ENCODE measurements around the gene FBXL20. TPM values are rescaled to one million over a fixed set of nuclear protein-coding genes. Genes with fewer than 3 reads are reported as not detected.

Gene FBXL20
- total RNA-seq, 3 donors from 2014 or later: 17.0 to 33.1 (median 25.3) TPM

GRCh38 chr17:39276113-39276512 is 125.3 kb downstream of the FBXL20 start:
- no peaks in the 10 kb centered on the region for H3K27me3 ChIP-seq
- no peak for DNase-seq (ENCODE audit: low spot score in 2 of 2)
- peaks cover 8% of the 10 kb centered on the region for H3K36me3 ChIP-seq
- H3K9me3 ChIP-seq: no peaks in the 10 kb centered on the region
- H3K4me3 ChIP-seq: no peak overlapping the region
- intact Hi-C loops (cut with DNase I; ENCODE audit: low total_unique reads): no loop called here
- H3K27ac ChIP-seq: no peak overlapping the region
- no peak for TF ChIP-seq POLR2AphosphoS5 (IDR thresholded peaks at IDR 0.05)
- no peak for TF ChIP-seq POLR2A (IDR thresholded peaks at IDR 0.05)
- TF ChIP-seq CTCF (IDR thresholded peaks at IDR 0.05): no peak
- no peaks in the 10 kb centered on the region for H3K4me1 ChIP-seq

DNA sequence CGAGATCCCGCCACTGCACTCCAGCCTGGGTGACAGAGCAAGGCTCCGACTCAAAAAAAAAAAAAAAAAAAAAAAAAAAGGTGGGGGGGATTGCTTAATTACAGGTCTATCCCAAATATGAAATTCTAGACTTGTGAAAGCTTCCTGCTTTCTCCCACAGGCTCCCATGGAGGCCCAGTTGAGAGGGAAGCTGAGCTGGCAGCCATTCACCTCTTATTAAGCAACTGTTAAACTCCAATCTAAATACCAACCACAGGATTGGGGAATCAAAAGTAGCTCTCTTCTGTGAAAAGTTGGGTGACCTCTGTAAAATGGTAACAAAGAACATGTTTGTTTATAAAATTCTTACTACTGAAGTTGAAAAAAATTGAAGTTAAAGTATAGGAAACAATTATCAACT is 129.9 kb downstream of the FBXL20 start:
- Histone ChIP-seq H3K4me3 (no peak overlapping the region), H3K27ac (no peak overlapping the region), H3K4me1 (no peaks in the 10 kb centered on the region), H3K9me3 (no peaks in the 10 kb centered on the region), H3K36me3 (peaks cover 5% of the 10 kb centered on the region), H3K27me3 (no peaks in the 10 kb centered on the region)
- intact Hi-C loops (cut with DNase I; ENCODE audit: low total_unique reads): no loop called here
- no peak for TF ChIP-seq CTCF (IDR thresholded peaks at IDR 0.05)
- TF ChIP-seq POLR2AphosphoS5 (IDR thresholded peaks at IDR 0.05): no peak
- TF ChIP-seq POLR2A (IDR thresholded peaks at IDR 0.05): no peak
- no peak for DNase-seq (ENCODE audit: low spot score in 2 of 2)

DNA sequence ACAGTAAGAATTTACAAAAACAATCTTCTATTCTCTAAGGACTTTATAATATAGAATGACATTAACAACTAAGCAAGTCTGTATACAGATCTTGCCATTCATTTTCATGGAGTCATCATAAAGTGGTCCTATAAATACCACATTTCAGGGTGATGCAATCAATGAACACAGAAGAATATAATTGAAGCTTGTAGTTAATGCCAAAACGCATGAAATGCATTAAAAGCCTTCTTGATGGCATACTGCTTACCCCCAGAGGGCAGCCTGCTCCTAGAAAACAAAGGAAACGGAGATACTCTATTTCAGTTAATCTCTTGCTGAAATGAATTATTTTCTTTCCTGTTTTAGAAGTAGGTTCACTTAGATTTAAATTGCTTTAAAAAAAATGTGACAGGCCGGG is 130.5 kb downstream of the FBXL20 start:
- no peak overlapping the region for H3K27ac ChIP-seq
- intact Hi-C loops (cut with DNase I; ENCODE audit: low total_unique reads): no loop called here
- TF ChIP-seq CTCF (IDR thresholded peaks at IDR 0.05): no peak
- TF ChIP-seq POLR2AphosphoS5 (IDR thresholded peaks at IDR 0.05): no peak
- no peak for TF ChIP-seq POLR2A (IDR thresholded peaks at IDR 0.05)

GRCh38 chr17:39264119-39264518 is 137.3 kb downstream of the FBXL20 start:
- DNase-seq (ENCODE audit: low spot score in 2 of 2): no peak
- no peak for TF ChIP-seq POLR2A (IDR thresholded peaks at IDR 0.05)
- no peak for TF ChIP-seq CTCF (IDR thresholded peaks at IDR 0.05)
- no peak for TF ChIP-seq POLR2AphosphoS5 (IDR thresholded peaks at IDR 0.05)
- H3K4me1 ChIP-seq: no peaks in the 10 kb centered on the region
- H3K4me3 ChIP-seq: no peak overlapping the region
- no peaks in the 10 kb centered on the region for H3K9me3 ChIP-seq
- H3K27me3 ChIP-seq: no peaks in the 10 kb centered on the region
- intact Hi-C loops (cut with DNase I; ENCODE audit: low total_unique reads): no loop called here
- H3K27ac ChIP-seq: no peak overlapping the region
- peaks cover 9% of the 10 kb centered on the region for H3K36me3 ChIP-seq

More for the DNA sequence above, 130.5 kb downstream of the FBXL20 start:
- Histone ChIP-seq H3K4me1 (no peaks in the 10 kb centered on the region), H3K36me3 (peaks cover 5% of the 10 kb centered on the region), H3K9me3 (no peaks in the 10 kb centered on the region), H3K4me3 (no peak overlapping the region), H3K27me3 (no peaks in the 10 kb centered on the region)
- no peak for DNase-seq (ENCODE audit: low spot score in 2 of 2)

DNA sequence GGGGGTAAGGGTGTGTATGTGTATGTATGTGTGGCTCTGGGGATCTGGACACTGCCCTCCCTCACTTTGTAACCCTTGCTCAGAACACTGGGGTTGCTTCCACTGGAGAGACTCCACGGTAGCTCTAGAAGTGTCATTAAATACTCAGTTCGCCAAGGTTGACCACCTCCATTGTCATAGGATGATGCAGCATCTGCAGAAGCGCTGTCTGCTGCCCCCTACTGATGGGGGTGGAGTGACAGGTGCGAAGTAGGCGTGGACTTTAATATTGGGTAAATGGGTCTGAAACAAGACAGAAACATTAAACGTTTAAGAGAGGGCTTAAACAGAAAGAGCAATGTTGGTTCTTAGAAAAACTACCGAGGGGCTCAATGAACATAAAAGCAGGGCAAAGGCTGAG is 140.1 kb downstream of the FBXL20 start:
- Histone ChIP-seq H3K4me1 (no peaks in the 10 kb centered on the region), H3K9me3 (no peaks in the 10 kb centered on the region), H3K27ac (no peak overlapping the region), H3K36me3 (peaks cover 5% of the 10 kb centered on the region), H3K4me3 (no peak overlapping the region), H3K27me3 (no peaks in the 10 kb centered on the region)
- no peak for TF ChIP-seq CTCF (IDR thresholded peaks at IDR 0.05)
- no peak for TF ChIP-seq POLR2A (IDR thresholded peaks at IDR 0.05)
- TF ChIP-seq POLR2AphosphoS5 (IDR thresholded peaks at IDR 0.05): no peak
- no peak for DNase-seq (ENCODE audit: low spot score in 2 of 2)
- intact Hi-C loops (cut with DNase I; ENCODE audit: low total_unique reads): no loop called here

All from breast epithelium (tissue), 4 donors.